Femur (tissue), 1 donor: ENCODE results near the gene DLX5.
A peak's percentile ranks its signal among the peaks of the same experiment; 100 is the strongest.
"Not testable (repeated sequence)": the region's sequence is repeated elsewhere in the genome, so short reads cannot be mapped to it uniquely, and the experiment has no call there.

ENCODE experiments used
- DNase-seq: peaks from one replicate; pipeline ENCODE4 v3.0.0-alpha.2; 2017

DLX5 gene

DNA sequence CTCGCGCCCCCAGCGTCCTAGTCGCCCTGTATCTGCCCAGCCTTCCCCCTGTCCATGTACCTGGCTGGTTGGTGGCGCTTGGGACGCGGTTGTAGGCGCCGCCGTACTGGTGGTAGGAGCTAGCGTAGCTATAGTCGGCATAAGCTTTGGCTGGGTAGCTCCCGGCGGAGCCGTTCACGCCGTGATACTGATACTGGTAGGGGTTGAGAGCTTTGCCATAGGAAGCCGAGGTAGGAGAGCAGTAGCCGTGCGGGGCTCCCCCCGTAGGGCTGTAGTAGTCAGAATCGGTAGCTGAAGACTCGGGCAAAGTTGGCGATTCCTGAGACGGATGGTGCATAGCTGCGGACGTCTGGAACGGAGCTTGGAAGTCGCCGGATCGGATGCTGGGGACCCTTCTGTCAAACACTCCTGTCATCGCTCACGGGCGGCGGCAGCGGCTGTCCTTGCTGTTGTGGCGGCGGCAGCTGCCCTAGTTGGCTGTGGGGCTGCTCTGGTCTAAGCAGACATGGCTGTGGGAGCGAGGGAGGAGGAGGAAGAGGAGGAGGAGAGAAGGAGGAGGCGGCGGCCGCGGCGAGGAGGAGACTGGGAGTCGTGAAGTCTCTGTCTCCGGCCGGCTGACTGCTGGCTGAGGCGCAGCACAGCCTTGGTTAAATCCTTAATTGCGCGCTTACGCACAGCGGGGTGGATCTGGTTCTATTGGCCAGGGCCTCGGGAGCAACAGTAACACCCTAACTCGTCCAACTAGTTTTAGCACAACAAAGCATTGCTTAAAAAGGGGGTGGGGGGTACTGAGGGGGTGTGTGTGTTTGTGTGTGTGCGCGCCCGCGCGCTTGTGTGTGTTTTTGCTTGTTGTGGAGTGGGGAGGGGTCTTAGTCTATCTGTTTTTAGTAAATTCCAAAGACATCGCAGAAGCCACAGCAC, at the start of gene DLX5:
Gene DLX5 (minus strand): TSS at position 623 of the 921 bp plus-strand sequence. CDS start 208 bp downstream, at position 415.
- peak; percentile 86 for DNase-seq

DNA sequence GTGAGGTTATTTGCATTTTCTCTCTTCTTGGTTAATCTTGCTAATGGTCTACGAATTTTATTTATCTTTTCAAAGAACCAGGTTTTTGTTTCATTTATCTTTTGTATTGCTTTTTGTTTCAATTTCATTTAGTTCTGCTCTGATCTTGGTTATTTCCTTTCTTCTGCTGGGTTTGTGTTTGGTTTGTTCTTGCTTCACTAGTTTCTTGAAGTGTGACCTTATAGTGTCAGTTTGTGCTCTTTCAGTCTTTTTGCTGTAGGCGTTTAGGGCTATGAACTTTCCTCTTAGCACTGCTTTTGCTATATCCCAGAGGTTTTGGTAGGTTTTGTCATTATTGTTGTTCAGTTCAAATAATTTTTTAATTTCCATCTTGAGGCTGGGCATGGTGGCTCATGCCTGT, 47.4 kb upstream of the DLX5 start:
- not testable (repeated sequence) for DNase-seq

DNA sequence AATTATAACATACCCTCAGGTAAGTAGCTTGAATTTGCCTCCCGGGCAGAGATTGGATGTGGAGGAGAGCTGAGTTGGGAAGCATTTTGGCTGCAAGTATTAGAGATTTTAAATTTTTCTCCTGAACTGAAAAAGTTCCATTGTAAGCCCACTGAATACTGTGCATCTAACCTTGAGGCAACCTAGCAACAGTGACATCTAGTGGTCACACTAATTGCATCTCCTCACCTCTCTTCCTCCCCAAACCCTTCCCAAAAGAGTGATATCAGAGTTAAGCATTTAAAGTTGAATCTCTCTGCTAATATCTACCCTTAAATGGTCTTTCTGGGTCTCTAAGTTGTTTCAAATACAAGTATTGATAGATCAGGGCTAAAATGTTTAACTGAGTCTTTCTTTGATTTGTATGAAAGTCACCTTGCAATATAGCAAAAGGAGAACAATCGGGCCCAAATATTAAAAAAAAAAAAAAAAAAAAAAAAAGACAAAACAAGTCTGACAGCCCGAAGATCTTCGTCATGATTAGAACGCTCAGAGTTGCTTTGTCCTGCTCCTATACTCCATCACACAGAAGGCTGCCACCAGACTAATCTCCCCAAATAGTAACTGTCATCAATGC, 40.4 kb upstream of the DLX5 start:
- no peak for DNase-seq

DNA sequence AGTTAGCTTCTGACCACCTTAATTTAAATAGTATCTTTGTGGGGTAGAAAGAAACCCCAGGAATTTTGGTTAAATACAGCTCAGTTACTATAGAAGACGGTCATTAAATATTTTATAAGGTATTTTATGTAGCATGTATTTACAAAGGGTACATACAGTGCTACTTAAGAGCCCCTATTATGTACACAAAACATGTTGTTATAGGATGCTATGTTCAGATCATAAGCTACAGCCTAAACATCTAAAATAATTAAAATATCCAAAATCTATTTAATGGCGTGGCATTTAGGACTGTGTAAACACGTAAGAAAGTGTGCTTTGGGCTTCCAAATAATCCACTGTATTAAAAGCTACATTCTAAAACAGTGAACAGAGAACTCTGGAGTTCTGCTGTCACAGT, 39.4 kb upstream of the DLX5 start:
- DNase-seq = no peak

DNA sequence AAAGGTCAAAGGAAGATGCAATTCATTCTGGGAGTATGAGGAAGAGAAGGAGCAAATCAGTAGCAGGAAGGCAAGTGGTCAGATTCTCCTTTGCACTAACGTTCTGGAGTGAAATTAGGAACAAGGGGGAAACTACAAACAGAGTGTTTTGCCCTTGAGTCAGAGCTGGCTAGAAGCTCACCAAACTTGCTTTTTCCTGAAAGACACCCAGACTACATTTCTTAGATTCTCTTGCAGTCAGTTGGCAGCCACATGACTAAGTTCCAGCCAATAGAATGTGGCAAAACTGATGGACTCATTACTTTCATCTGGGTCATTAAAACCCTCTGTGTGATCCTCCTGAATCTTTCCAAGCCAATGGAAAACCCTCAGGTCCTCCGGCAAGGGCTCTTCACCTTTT, 18.6 kb upstream of the DLX5 start:
- DNase-seq = no peak

DNA sequence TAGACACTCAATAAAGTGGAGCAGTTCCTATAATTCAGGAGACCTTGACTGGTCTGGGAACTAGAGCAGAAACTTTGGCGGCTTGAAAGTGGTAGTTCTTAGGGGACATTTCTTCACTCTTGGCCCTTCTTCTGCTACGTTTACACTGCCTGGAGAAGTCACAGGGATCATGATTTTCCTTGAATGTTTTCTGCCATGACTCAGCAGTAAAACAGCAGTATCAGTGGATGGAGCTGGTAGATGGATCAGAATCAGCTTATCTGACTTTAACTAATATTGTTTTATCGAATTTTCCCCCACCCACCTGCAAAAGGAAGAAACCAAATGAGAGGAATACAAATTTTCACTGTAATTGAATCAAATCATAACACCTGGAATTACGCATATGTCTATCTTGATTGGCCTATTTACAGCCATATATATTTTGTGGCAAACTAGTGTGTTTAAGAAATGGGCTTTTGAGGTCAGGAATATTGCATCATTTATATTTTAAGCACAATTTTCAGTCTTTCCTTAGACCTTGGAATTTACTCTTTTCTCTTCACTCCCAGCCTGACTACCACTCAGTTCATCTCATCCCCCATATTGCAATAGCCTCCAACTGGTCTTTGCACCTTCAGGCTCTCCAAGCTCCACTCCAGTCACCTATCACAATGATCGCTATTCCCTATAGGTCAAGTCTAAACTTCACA, 14.9 kb upstream of the DLX5 start:
- no peak for DNase-seq

DNA sequence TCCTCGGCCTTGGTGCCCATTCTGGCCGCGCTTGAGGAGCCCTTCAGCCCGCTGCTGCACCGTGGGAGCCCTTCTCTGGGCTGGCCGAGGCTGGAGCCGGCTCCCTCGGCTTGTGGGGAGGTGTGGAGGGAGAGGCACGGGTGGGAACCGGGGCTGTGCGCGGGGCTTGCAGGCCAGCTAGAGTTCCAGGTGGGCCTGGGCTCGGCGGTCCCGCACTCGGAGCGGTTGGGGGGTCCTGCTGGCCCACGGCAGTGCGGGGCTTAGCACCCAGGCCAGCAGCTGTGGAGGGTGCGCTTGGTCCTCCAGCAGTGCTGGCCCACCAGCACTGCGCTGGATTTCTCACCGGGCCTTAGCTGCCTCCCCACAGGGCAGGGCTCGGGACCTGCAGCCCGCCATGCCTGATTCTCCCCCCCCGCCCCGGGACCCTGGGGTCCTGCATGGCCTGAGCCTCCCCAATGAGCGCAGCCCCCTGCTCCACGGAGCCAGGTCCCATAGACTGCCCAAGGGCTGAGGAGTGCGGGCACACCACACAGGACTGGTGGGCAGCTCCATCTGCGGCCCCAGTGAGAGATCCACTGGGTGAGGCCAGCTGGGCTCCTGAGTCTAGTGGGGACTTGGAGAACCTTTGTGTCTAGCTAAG, 9.7 kb upstream of the DLX5 start:
- DNase-seq = not testable (repeated sequence)

DNA sequence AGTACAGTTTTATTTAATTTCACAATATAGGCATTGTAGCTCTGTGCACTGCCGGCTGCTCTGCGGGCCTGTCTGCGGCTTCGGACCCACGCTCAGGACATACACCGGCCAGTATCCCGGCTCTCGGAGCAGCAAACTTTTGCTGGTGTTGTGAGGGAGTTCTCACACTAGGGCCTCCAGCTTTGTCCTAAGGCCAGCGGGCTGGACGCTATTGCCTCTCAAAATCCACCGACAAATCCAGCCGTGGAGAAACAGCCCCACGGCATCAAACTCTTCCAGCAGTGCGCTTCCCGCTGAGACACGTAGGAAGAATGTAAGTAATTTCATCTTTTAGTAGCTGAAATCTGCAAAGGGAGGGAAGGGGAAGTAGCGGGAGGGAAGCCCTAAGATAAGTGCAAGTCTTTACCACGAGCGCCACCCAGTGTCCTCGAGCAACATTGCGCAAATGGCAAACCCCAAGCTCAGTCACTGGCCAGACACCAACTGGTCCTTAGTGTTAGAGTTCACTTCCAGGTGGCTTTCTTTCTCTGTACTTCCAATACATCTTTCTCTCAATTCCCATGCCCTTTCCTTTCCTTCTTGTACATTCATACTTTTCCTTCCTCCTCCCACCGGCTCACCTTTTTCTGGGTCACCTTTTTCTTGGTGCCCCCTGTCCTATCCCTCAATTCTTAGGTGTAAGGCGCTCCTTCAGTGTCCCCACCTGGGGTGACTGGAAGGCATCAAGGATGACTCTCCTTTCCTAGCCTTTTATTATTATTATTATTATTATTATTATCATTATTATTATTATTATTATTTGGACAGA, 3.0 kb upstream of the DLX5 start:
- DNase-seq = peak; percentile 86

DNA sequence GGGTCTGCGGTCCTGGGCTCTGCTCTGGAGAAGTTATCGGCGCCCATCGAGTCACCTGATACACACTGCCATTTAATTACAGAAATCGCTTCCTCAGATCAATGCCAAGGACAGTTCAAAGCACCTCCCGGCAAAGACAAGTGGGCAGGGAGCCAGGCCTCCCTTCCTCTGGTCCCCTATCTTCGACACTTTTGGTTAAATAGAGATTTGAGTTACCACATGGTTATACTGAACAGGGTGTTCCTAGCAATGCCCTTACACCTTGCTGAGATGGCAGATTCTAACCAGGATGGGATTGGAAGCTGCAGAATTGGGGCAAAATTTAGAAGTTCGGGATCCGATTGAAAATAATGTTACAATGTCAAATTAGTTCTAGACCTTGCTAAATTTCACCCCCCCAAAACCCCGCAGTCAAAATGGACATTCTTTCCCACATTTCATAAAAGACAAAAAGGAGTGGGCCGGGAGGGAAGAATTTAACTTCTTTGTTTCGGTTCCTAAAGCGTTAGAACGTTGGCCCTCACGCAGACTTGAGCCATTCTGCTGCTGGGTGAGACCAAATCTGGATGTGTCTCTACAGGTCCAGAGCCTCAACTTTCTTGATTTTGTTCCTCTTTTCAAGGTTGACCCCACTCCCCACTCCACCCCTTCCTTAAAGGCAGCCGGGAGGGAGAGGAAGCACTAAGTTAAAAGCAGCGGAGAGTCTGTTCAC, 2.2 kb upstream of the DLX5 start:
- no peak for DNase-seq

DNA sequence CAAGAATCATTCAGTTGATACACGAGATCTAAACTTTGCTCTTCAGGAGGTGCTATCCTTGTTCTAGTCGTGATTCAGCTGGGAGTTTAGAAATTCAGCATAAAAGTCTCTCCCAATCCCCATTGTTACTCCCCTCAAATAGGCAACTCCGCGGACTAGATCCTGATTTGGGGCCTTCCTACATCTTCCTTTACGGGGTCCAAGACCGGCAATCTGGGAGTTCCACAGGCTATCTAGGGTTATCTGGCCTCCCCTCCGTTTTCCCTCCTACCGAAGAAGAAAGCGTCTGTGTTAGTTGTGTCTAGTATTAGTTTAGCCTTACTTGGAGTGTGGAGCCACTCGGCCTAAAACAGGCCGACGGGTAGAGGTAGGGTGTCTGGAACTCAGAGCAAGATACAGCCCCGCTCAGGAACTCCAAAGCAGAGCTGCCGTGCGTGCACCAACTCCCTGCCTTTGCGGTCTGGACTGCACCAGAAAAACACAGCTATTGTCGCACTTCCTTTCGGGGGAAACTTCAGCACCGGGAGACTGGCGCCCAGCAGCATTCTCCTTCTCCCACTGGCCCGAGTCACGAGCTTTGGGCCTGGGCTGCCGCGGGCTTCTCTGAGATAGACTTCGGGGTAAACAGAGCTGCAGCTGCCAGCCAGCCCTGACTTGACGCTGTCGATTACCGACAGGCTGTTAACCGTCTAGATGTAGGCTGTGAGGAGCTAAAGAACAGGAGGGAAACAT, 1.5 kb upstream of the DLX5 start:
- peak; percentile 38 for DNase-seq

DNA sequence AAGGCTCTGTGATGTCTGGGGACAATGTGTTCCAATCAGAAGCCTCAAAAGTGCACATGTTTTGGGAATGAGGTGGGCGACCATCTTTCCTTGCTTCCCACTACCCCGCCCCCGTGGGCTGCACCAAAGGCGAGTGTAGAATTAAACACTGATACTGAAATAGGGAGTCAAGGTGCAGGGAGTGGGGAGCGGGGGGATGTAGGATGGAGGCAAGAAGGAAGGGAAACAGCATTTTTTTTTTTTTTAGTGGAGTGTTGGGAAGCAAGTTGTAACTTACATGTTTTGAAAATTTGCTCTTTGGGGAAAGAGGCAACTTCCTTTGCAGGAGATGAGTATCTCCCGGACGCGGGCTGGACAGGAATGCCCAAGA, 484 bp upstream of the DLX5 start:
- DNase-seq = no peak

DNA sequence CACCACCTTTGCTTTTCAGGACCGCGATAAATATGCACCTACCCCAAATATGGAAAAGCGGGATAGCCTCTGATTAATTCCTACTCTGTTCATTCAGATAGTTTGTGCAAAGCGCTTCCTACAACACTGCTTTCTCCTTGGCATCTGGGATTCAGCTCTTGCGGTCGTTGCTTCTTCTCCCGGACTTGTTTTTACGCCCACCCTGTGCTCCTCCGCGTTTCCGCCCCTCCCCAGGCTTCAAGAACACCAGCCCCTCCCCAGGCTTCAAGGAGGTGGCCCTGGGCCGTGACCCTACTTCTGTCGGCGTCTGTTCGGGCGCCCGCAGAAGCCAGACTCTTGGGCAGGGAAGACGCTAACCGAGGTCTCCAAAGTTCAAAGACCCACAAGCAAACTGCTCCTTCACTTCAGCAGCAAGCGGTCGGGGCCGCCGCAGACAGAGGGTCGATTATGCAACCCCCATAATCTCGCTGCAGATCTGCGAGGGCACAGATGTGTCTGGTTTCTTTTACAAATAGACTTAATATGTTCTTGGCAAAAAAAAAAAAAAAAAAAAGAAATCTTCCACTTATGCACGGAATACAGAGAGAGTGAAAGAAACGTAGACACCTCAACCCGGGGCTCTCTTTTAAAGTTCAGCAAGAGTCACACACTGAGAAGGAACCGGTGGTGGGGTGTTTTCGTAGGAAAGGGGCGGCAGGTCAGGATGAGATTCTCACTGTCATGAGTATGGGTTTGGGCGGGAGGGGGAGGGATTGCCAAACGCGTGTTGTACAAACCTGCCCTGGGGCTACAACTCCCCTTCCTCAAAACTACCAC, 1.9 kb downstream of the DLX5 start:
- peak; percentile 35 for DNase-seq

DNA sequence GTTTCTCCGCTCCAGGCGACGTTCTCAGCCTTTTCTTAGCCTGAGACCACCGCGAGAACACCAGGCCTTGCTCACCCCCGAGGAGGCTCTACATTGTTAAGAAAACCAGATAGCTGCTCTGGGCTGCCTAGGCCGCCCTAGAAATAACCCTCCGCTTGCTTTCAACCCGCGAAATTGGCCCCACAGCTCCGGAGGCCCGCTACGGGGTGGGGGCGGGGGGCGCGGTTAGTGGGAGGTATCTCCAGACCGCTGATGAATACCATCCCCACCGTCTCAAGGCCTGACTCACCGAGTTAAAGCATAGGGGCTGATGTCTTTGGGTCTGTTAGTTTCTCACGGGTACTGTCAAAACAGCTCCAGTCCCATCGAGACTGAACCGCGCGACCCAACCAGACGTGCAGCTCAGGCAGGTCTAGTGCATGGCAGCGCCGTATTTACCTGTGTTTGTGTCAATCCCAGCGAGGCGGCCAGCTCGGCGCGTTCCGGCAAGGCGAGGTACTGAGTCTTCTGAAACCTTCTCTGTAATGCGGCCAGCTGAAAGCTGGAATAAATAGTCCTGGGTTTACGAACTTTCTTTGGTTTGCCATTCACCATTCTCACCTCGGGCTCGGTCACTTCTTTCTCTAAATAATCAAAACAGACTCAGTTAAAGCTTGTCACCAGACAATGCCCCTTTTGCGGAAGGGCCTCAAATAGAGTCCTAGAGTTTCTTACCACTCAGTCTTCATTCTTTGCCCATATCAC, 2.7 kb downstream of the DLX5 start:
- DNase-seq = peak; percentile 49

DNA sequence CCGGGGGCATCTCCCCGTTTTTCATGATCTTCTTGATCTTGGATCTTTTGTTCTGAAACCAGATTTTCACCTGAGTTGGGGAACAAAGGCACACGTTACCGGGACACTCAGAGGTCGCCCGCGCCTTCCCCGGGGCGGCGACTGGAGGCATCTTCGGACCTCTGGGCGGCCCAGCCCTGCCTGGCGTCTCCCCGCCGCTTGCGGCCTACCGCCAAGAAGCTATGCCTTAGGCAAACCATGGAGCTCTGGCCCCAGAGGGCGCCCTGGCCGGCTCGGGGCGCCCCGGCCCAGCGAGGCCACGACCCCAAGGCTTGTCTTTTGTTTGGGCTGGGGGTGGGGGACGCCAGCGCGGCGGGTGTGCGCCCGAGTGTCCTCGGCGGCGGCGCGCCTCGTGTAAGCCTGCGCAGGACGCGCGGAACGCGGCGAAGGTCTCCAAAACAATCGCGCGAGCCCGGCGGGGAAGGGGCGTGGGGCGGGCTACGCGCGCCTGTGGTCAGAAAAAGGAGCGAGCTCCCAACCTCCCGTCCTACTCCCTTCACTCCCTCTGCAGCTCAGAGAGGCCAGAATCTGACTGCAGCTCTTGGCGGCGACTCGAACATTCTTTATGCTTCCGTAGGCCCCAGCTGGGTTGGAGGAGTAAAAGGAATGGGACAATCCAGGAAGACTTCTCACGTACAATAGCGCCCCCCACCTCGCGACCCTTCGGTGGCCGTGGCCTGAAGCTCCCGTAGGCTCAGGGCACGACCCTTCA, 3.5 kb downstream of the DLX5 start:
- DNase-seq = peak; percentile 21

DNA sequence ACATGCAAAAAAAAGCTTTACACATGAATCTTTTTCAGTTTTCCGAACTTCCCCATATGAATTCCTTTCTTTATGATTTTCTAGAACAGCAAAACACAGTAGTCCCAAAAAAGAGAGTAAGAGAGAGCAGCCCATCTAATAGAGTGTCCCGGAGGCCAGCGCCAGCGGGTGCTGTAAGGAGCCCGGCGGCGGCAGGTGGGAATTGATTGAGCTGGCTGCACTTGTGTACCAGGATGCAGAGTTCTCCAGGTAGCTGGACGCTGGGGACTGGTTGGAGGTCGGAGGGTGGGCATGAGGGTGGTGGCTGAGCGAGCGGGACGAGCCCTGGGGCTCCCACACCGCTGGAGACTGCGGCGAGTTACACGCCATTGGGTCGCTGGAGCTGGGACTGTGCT, 4.0 kb downstream of the DLX5 start:
- no peak for DNase-seq

DNA sequence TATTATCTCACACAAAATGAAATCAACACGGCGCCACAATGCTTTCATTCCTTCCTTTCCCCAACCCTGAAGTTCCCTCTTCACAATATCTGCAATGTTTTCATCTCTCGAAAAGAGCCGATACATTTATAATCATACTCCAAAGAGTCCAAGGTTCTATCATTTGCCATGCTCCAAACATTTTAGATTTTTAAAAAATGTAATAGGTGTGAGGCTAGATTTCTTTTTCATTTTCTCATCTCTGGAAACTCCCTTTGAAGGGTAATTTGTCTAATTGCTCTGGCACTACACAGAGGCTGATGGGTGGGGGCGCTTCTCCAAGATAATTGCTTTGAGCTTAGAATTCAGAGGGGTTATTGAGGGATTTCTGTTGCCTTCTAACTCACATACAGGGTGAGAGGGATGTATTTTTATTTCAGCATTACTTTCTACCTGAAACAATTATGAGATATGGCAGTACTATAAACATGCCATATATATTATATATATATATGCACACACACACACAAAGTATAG, 4.9 kb downstream of the DLX5 start:
- DNase-seq = no peak

DNA sequence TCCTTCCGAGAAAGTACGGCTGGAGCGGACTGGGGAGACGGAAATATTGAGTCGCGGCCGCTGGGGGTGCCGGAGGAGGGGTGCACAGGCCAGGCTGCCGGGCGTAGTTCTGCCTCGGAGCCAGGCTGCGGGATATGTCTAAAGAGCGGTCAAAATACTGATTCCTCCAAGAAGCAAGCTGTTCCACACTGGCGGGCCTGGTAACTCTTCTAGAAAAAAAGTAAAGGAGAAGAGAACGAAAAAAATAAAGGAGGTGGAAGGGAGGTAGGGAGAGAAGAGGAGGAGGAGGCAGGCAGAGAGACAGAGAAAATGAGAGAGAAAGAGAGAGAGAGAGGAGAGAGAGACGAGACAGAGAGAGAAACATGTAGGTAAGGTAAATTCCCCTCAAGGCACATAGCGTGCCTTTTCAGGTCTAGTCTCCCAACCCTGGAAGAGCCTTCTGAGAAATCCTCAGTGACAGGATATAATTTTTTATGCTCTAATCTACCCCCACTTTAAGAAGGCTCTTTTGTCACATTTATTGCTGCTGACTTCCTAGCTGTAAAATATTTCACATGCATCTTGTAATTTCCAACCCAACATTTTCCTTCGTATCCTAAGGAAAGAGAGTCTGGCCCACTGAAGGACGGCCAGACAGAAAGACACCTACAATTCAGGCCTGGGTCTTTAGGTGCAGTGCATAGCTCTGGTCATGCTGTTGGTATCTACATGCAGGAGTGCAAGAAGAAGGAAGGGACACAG, 5.7 kb downstream of the DLX5 start:
- no peak for DNase-seq
